D341Med (cell line): ENCODE data around the gene KLHL17.

Experiments
- DNase-seq: peaks from one replicate; pipeline ENCODE4 v3.0.0; 2012; ENCODE audit warnings: low spot score

The KLHL17 gene

DNA sequence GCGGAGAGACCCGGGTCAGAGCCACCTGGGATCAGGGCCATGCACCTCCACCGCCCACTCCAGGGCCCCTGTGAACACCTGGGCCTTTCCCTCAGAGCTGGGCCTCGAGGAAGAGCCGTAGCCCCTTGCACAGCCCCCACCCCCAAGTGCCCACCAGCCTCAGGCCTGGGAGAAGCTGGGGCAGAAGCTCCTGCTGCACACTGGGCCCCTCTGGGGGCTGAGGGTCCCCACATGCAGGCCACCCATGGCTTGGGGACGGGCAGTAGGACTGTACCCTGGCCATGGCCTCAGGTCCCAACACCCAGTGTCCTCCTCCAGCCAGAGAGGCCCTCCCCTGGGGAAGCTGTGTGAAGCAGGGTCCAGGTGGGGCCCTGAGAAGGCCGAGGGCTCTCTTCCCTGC lies 7.8 kb upstream of the KLHL17 start:
- no peak for DNase-seq

- DNase-seq = no peak
Observed at GRCh38 chr1:953524-954320, 6.7 kb upstream of the KLHL17 start.

GRCh38 chr1:954927-955326 lies 5.5 kb upstream of the KLHL17 start:
- no peak for DNase-seq

DNA sequence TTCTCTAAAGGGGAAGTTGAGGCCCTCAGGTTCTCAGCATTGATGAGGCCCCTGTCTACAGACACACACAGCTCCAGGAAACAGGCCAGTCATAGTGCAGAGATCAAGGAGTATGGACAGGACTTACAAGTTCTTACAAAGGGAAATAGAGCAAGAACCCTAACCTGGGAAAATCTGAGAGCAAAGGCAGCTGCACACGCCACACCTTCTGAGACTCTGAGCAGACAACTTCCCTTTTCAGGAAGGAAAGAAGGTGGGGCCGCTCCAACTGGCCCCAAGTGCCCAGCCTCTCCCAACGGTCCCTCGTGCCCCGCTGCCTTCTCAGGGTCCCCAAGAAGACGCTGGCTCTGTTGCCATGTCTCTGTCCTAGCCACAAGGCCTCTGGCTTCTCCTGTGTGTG lies 4.9 kb upstream of the KLHL17 start:
- DNase-seq = no peak

DNA sequence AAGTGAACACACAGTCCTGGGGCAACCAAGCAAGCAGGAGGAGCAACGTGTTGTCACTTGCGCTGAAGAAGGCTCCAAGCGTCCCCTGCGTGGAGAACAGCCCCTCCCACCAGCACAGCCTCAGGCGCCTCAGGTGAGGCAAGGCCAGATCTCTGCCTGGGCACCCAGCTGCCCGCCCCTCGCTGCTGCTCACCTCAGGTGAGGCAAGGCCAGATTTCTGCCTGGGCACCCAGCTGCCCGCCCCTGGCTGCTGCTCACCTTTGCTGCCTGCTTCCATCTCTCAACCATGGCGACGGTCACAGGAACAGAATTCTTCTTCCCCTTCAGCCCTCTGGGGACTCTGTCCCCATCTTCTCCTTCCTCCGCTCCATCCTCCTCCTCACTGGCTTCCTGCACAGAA lies 3.7 kb upstream of the KLHL17 start:
- DNase-seq = no peak

DNA sequence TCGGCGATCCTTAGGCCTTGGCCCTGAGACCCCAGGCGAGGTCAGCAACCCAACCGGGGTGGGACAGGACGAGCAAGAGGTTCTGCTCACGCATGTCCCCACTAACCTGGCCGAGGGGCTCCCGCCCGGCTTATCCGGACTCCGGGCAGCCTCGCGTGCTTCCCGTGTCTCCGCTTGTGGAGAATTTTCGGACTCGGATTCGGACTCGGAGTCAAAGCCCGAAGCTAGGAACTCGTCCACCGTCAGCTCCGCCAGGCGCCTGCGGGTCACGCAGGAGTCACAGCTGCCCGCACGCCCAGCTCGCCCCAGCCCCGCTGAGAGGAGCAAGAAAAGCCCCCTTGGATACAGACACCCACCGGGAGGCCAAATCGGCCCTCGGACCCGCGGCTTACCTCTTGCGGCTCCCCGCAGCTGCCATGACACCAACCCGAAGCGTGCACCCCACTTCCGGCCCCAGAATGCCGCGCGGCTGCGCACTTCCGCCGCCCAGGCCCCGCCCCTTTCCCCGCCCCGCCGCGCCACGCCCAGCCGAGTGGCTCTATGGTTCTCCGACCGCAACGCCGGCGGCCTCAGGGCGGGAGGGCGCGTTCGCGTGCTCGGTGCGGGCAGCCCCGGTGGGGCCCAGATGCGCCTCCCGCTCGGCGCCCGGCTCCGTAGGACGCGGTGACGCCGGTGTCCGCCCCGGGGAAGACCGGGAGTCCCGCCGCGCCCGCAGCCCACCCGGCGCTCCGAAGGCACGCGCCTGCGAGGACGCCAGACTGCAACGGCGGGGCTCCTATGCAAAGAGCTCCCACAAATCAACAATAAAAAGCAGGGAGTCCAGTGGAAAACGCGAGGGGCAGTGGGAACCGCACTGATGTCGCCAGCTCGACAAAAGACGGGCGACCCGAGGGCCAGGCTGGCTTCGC lies 1.3 kb upstream of the KLHL17 start, which contains the start of gene NOC2L:
Gene NOC2L (minus strand): TSS at position 434 of the 908 bp plus-strand sequence. CDS start 16 bp downstream, at position 418.
- peak; percentile 93 for DNase-seq

GRCh38 chr1:959731-960362 lies 537 bp upstream of the KLHL17 start:
- no peak for DNase-seq

GRCh38 chr1:961132-961669 lies 817 bp downstream of the KLHL17 start:
- DNase-seq = peak; percentile 70

GRCh38 chr1:962381-963300 lies 2.3 kb downstream of the KLHL17 start:
- DNase-seq = no peak

GRCh38 chr1:963301-963651 lies 2.9 kb downstream of the KLHL17 start:
- no peak for DNase-seq

DNA sequence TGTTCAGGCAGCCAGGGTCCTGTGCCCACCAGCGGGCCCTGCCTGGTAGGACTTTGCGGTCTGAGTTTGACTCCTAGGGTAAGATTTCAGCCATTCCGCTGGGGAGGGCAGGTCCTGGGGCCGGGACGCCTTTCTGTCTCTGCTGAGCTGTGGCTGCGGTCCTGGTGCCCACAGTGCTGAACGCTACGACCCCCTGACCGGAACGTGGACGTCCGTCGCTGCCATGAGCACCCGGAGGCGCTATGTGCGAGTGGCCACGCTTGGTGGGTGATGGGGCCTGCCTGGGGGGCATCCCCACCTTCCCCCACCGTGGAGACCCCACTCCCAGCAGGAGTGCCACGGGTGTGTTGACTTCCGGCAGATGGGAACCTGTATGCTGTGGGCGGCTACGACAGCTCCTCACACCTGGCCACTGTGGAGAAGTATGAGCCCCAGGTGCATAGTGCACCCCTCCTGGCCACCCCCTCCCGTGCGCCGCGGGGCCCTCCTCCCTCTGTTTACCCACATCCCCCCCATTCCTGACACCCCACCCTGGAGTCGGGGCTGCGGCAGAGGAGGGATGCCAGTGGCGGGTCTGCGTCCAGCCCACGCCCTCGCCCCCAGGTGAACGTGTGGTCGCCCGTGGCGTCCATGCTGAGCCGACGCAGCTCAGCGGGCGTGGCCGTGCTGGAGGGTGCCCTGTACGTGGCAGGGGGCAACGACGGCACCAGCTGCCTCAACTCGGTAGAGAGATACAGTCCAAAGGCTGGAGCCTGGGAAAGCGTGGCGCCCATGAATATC lies 3.6 kb downstream of the KLHL17 start:
- DNase-seq = no peak

GRCh38 chr1:964691-965525 lies 4.5 kb downstream of the KLHL17 start:
- no peak for DNase-seq

GRCh38 chr1:965526-966134 lies 5.2 kb downstream of the KLHL17 start:
- no peak for DNase-seq

GRCh38 chr1:966135-966703 lies 5.8 kb downstream of the KLHL17 start, which contains the start of gene PLEKHN1:
PLEKHN1 (plus strand) TSS chr1:966482; CDS start chr1:966532, 50 bp downstream.
- no peak for DNase-seq

GRCh38 chr1:966704-967300 lies 6.4 kb downstream of the KLHL17 start:
- DNase-seq = no peak

DNA sequence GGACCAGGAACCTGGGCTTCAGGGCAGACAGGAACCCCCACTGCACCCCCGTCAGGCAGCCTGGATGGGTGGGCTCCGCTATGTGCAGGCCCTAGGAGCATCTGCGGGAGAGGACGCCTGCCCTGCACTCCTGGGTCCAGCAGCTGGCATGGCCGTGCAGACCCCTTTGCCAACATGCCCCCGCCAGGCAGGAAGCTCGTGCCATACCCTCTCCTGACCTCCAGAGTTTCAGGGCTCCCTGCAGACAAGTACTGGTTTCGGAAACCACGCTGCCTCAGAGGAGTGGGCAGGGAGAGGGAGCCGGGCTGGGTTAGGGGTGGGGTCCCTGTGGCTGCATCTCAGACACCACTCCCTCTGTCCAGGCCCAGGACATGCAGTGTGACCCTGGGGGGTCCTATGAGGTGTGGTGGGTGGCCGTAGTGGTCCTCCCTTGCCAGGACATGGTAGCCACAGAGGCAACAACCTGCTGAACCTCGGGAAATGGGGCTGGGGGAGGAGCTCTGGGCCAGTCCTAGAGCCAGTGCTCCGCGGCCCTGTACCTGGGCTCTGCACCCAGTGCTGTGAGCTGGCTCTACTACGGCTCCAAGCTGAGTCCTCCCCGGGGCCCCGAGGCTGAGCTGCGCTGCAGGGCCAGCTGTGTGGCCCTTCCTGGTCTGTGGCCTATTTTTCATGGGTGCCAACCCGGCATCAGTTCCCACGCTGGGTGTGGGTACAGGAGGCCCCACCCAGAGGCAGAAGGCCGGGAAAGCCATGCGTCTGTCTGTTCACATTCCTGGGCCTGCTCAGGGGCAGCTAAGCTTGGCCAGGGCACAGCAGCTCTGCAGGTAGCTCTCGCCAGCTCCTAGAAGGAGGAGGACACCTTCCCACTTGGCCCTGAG lies 7.3 kb downstream of the KLHL17 start:
- no peak for DNase-seq

GRCh38 chr1:969260-969855 lies 9.0 kb downstream of the KLHL17 start:
- no peak for DNase-seq
